Astrocyte of the cerebellum (primary cell): ENCODE measurements around the gene KLK2.

Source experiments
- DNase-seq: peaks from one replicate; pipeline ENCODE4 v3.0.0-alpha.2; 2011; ENCODE audit warnings: low read depth
- H3K4me3 ChIP-seq: 2 replicates; pipeline ENCODE4 v1.5.1; 2011; ENCODE audit warnings: mild to moderate bottlenecking, low read depth, low read length, moderate library complexity
- CTCF ChIP-seq: IDR thresholded peaks from 2 replicates; pipeline ENCODE4 v1.5.1; 2012; ENCODE audit warnings: low read length, low read depth, moderate library complexity, mild to moderate bottlenecking; ENCODE audit errors: missing control alignments
- in situ Hi-C: cut with HindIII; loops from 2 replicates; pipeline ENCODE4 v1.10.0; 2017; ENCODE audit warnings: low sequenced_read_pairs

KLK2 gene

GRCh38 chr19:50844296-50844935, 28.8 kb upstream of the KLK2 start:
- in situ Hi-C loops: no loop called here
- no peak overlapping the region for H3K4me3 ChIP-seq
- TF ChIP-seq CTCF: no peak
- no peak for DNase-seq

- in situ Hi-C loops: no loop called here
Observed at GRCh38 chr19:50850738-50851137, 22.5 kb upstream of the KLK2 start.

GRCh38 chr19:50851620-50852019, 21.6 kb upstream of the KLK2 start:
- no peak for TF ChIP-seq CTCF
- H3K4me3 ChIP-seq: no peak overlapping the region
- in situ Hi-C loops: no loop called here
- DNase-seq: no peak

More at GRCh38 chr19:50850738-50851137, 22.5 kb upstream of the KLK2 start:
- no peak overlapping the region for H3K4me3 ChIP-seq
- no peak for TF ChIP-seq CTCF
- no peak for DNase-seq

- no peak for DNase-seq
- TF ChIP-seq CTCF: no peak
- H3K4me3 ChIP-seq: no peak within 1 kb of the TSS
- in situ Hi-C loops: no loop called here
Observed at GRCh38 chr19:50854636-50855410, 18.4 kb upstream of the KLK2 start, which contains the start of gene KLK3. TSS of gene KLK3 (plus strand) at chr19:50854915. CDS start at chr19:50854956, 41 bp downstream.

GRCh38 chr19:50857366-50857765, 15.9 kb upstream of the KLK2 start:
- no peak for DNase-seq
- no peak overlapping the region for H3K4me3 ChIP-seq
- no peak for TF ChIP-seq CTCF
- in situ Hi-C loops: no loop called here

- H3K4me3 ChIP-seq: no peak overlapping the region
- no peak for TF ChIP-seq CTCF
- in situ Hi-C loops: no loop called here
- no peak for DNase-seq
Observed at GRCh38 chr19:50858886-50859285, 14.4 kb upstream of the KLK2 start.
